ENCODE data around the gene PCGF3.
"Not testable (repeated sequence)": the region's sequence is repeated elsewhere in the genome, so short reads cannot be mapped to it uniquely, and the experiment has no call there.

Gene PCGF3

GRCh38 chr4:663438-664428 is 41.9 kb upstream of the PCGF3 start:
- Histone ChIP-seq H3K9ac (ENCODE audit: low read length) (peak overlapping the region; percentile 78), H3K9me3 (ENCODE audit: control insufficient read depth, low read length) (no peaks in the 10 kb centered on the region), H3K4me1 (ENCODE audit: control insufficient read depth, insufficient read depth, low read length) (peaks cover 3% of the 10 kb centered on the region), H3K36me3 (ENCODE audit: control insufficient read depth, insufficient read depth, low read length) (no peaks in the 10 kb centered on the region), H3K27me3 (ENCODE audit: control insufficient read depth, insufficient read depth, low read length) (peaks cover 10% of the 10 kb centered on the region), H3K4me3 (ENCODE audit: low read length) (peak overlapping the region; percentile 14)

GRCh38 chr4:664713-665231 is 40.9 kb upstream of the PCGF3 start:
- no peaks in the 10 kb centered on the region for H3K36me3 ChIP-seq (ENCODE audit: control insufficient read depth, insufficient read depth, low read length)
- H3K4me3 ChIP-seq (ENCODE audit: low read length): no peak overlapping the region

GRCh38 chr4:665381-665750 is 40.3 kb upstream of the PCGF3 start:
- Histone ChIP-seq H3K36me3 (ENCODE audit: control insufficient read depth, insufficient read depth, low read length) (no peaks in the 10 kb centered on the region), H3K4me1 (ENCODE audit: control insufficient read depth, insufficient read depth, low read length) (peaks cover 3% of the 10 kb centered on the region), H3K27me3 (ENCODE audit: control insufficient read depth, insufficient read depth, low read length) (peaks cover 10% of the 10 kb centered on the region), H3K9me3 (ENCODE audit: control insufficient read depth, low read length) (no peaks in the 10 kb centered on the region), H3K4me3 (ENCODE audit: low read length) (no peak overlapping the region), H3K9ac (ENCODE audit: low read length) (no peak overlapping the region)

More at GRCh38 chr4:664713-665231, 40.9 kb upstream of the PCGF3 start:
- H3K9me3 ChIP-seq (ENCODE audit: control insufficient read depth, low read length): no peaks in the 10 kb centered on the region
- no peak overlapping the region for H3K9ac ChIP-seq (ENCODE audit: low read length)
- peaks cover 3% of the 10 kb centered on the region for H3K4me1 ChIP-seq (ENCODE audit: control insufficient read depth, insufficient read depth, low read length)
- peaks cover 10% of the 10 kb centered on the region for H3K27me3 ChIP-seq (ENCODE audit: control insufficient read depth, insufficient read depth, low read length)

GRCh38 chr4:665751-666435 is 39.7 kb upstream of the PCGF3 start:
- no peak overlapping the region for H3K4me3 ChIP-seq (ENCODE audit: low read length)
- no peak overlapping the region for H3K9ac ChIP-seq (ENCODE audit: low read length)
- no peaks in the 10 kb centered on the region for H3K36me3 ChIP-seq (ENCODE audit: control insufficient read depth, insufficient read depth, low read length)
- peaks cover 3% of the 10 kb centered on the region for H3K4me1 ChIP-seq (ENCODE audit: control insufficient read depth, insufficient read depth, low read length)
- peaks cover 10% of the 10 kb centered on the region for H3K27me3 ChIP-seq (ENCODE audit: control insufficient read depth, insufficient read depth, low read length)
- no peaks in the 10 kb centered on the region for H3K9me3 ChIP-seq (ENCODE audit: control insufficient read depth, low read length)

GRCh38 chr4:666436-666810 is 39.2 kb upstream of the PCGF3 start:
- no peaks in the 10 kb centered on the region for H3K36me3 ChIP-seq (ENCODE audit: control insufficient read depth, insufficient read depth, low read length)
- H3K4me3 ChIP-seq (ENCODE audit: low read length): no peak overlapping the region
- peaks cover 3% of the 10 kb centered on the region for H3K4me1 ChIP-seq (ENCODE audit: control insufficient read depth, insufficient read depth, low read length)
- no peak overlapping the region for H3K9ac ChIP-seq (ENCODE audit: low read length)
- no peaks in the 10 kb centered on the region for H3K9me3 ChIP-seq (ENCODE audit: control insufficient read depth, low read length)
- H3K27me3 ChIP-seq (ENCODE audit: control insufficient read depth, insufficient read depth, low read length): peaks cover 10% of the 10 kb centered on the region

DNA sequence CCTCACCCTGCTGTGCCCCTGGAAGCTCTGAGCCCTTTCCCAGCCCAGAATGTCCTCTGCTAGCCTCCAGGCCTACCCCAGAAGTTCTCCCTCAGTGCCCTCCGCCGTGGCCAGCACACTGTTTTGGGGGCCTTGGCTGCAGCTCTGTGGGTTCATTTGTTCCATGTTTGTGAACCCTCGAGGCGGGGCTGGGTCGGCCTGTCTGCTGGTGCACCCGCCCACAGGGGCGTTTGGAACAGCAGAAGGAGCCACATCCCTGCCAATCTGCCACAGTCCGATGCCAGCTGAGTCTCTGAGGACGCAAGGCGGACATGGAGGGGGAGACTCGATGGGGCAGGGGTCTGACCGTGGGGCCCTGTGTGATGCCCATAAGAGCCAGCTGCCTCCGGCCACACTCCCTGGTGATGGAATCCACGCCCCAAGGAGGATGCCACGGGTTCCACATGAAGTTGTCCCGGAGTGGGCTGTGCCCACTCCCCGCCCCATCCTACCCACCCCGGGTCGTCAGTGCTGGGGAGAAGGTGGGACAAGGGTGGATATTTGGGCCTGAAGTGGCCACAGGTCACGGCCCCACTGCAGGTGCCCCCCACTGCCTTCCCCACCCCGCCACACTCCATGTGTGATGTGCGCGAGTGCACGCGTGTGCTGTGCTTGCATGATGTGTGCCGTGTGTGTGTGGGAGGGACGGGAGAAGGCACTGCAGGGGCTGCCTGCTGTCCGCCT is 38.6 kb upstream of the PCGF3 start:
- Histone ChIP-seq H3K4me3 (ENCODE audit: low read length) (no peak overlapping the region), H3K9ac (ENCODE audit: low read length) (no peak overlapping the region), H3K27me3 (ENCODE audit: control insufficient read depth, insufficient read depth, low read length) (peaks cover 10% of the 10 kb centered on the region), H3K36me3 (ENCODE audit: control insufficient read depth, insufficient read depth, low read length) (no peaks in the 10 kb centered on the region), H3K9me3 (ENCODE audit: control insufficient read depth, low read length) (no peaks in the 10 kb centered on the region), H3K4me1 (ENCODE audit: control insufficient read depth, insufficient read depth, low read length) (peaks cover 3% of the 10 kb centered on the region)

GRCh38 chr4:667545-667925 is 38.1 kb upstream of the PCGF3 start:
- Histone ChIP-seq H3K36me3 (ENCODE audit: control insufficient read depth, insufficient read depth, low read length) (no peaks in the 10 kb centered on the region), H3K9me3 (ENCODE audit: control insufficient read depth, low read length) (no peaks in the 10 kb centered on the region), H3K9ac (ENCODE audit: low read length) (no peak overlapping the region), H3K27me3 (ENCODE audit: control insufficient read depth, insufficient read depth, low read length) (peaks cover 10% of the 10 kb centered on the region), H3K4me3 (ENCODE audit: low read length) (no peak overlapping the region), H3K4me1 (ENCODE audit: control insufficient read depth, insufficient read depth, low read length) (peaks cover 3% of the 10 kb centered on the region)

- H3K4me3 ChIP-seq (ENCODE audit: low read length); H3K9me3 ChIP-seq (ENCODE audit: control insufficient read depth, low read length); H3K36me3 ChIP-seq (ENCODE audit: control insufficient read depth, insufficient read depth, low read length); H3K27me3 ChIP-seq (ENCODE audit: control insufficient read depth, insufficient read depth, low read length); H3K9ac ChIP-seq (ENCODE audit: low read length); H3K4me1 ChIP-seq (ENCODE audit: control insufficient read depth, insufficient read depth, low read length): not testable (repeated sequence)
These were observed 37.4 kb upstream of the PCGF3 start for GRCh38 chr4:668219-668618.

DNA sequence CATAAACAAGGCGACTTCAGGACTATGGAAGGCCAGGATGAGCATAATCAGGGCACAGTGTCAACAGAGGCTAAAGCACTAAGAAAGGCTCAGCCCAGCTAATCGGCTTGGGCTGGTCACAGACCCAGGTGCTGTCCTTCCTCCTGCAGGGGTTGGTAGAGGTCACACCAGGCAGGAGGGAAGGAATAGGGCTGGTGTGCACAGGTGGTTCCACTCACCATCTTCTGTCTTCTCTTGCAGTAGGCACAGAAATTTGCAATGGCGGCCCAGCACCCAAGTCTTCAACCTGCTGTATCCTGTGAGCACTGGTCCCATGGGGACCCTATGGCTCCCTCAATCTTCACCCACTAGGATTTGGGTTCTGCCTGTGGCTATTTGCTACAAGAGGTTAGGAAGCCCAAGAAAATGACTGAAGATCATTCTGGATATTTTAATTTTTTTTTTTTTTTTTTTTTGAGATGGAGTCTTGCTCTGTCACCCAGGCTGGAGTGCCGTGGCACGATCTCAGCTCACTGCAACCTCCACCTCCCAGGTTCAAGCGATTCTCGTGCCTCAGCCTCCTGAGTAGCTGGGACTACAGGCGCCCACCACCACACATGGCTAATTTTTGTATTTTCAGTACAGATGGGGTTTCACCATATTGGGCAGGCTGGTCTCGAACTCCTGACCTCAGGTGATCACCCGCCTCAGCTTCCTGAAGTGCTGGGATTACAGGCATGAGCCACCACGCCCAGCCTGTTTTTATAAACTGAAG is 35.6 kb upstream of the PCGF3 start:
- H3K9me3 ChIP-seq (ENCODE audit: control insufficient read depth, low read length); H3K4me3 ChIP-seq (ENCODE audit: low read length); H3K36me3 ChIP-seq (ENCODE audit: control insufficient read depth, insufficient read depth, low read length); H3K4me1 ChIP-seq (ENCODE audit: control insufficient read depth, insufficient read depth, low read length); H3K27me3 ChIP-seq (ENCODE audit: control insufficient read depth, insufficient read depth, low read length); H3K9ac ChIP-seq (ENCODE audit: low read length): not testable (repeated sequence)

- Histone ChIP-seq H3K9ac (ENCODE audit: low read length) (no peak overlapping the region), H3K27me3 (ENCODE audit: control insufficient read depth, insufficient read depth, low read length) (no peaks in the 10 kb centered on the region), H3K36me3 (ENCODE audit: control insufficient read depth, insufficient read depth, low read length) (no peaks in the 10 kb centered on the region), H3K4me1 (ENCODE audit: control insufficient read depth, insufficient read depth, low read length) (peaks cover 23% of the 10 kb centered on the region), H3K4me3 (ENCODE audit: low read length) (no peak overlapping the region), H3K9me3 (ENCODE audit: control insufficient read depth, low read length) (no peaks in the 10 kb centered on the region)
These were observed 33.9 kb upstream of the PCGF3 start for GRCh38 chr4:671769-672168.

GRCh38 chr4:673349-674091 is 32.1 kb upstream of the PCGF3 start:
- peak overlapping the region; percentile 60 for H3K4me3 ChIP-seq (ENCODE audit: low read length)
- H3K27me3 ChIP-seq (ENCODE audit: control insufficient read depth, insufficient read depth, low read length): no peaks in the 10 kb centered on the region
- no peaks in the 10 kb centered on the region for H3K9me3 ChIP-seq (ENCODE audit: control insufficient read depth, low read length)
- peak overlapping the region; percentile 79 for H3K9ac ChIP-seq (ENCODE audit: low read length)
- peaks cover 37% of the 10 kb centered on the region for H3K4me1 ChIP-seq (ENCODE audit: control insufficient read depth, insufficient read depth, low read length)
- H3K36me3 ChIP-seq (ENCODE audit: control insufficient read depth, insufficient read depth, low read length): no peaks in the 10 kb centered on the region

All from mucosa of stomach (tissue), 1 donor.